Measurements from ENCODE around the gene ALLC. TPM values are rescaled to one million over a fixed set of nuclear protein-coding genes. Genes with fewer than 3 reads are reported as not detected.

The ALLC gene
- total and polyA plus RNA-seq, 2 experiments from 2014 or later = not detected

GRCh38 chr2:3655871-3656761 is 1.9 kb upstream of the ALLC start:
- no peak for TF ChIP-seq ZNF114 (CRISPR knock-in tag; IDR thresholded peaks at IDR 0.05)
- no peak for TF ChIP-seq STAT1 (IDR thresholded peaks at IDR 0.05; ENCODE audit: unreplicated experiment)
- TF ChIP-seq ETS1 (IDR thresholded peaks at IDR 0.05) = no peak
- no peak for TF ChIP-seq ZNF462 (CRISPR knock-in tag; IDR thresholded peaks at IDR 0.05)
- no peak for TF ChIP-seq NANOG (IDR thresholded peaks at IDR 0.05; ENCODE audit: borderline replicate concordance)
- TF ChIP-seq ZNF331 (CRISPR knock-in tag; IDR thresholded peaks at IDR 0.05; ENCODE audit: low read depth) = no peak
- TF ChIP-seq REST (IDR thresholded peaks at IDR 0.05; ENCODE audit: unreplicated experiment) = no peak
- no peak for TF ChIP-seq EZH2phosphoT487 (IDR thresholded peaks at IDR 0.05; ENCODE audit: unreplicated experiment)
- no peak for TF ChIP-seq CREB1 (CRISPR knock-in tag; IDR thresholded peaks at IDR 0.05; ENCODE audit: low read depth)
- TF ChIP-seq POLR2AphosphoS5 (IDR thresholded peaks at IDR 0.05; ENCODE audit: low read depth) = no peak
- H3K4me1 ChIP-seq (ENCODE audit: insufficient read depth) = no peaks in the 10 kb centered on the region; the same call in 1 of the 2 replicates

More at GRCh38 chr2:3655871-3656761, 1.9 kb upstream of the ALLC start:
- no peak overlapping the region for H3K4me3 Mint-ChIP-seq
- no peaks in the 10 kb centered on the region for H3K9me2 ChIP-seq (ENCODE audit: insufficient read depth)
- H3K36me3 ChIP-seq (ENCODE audit: insufficient read depth) = no peaks in the 10 kb centered on the region
- no peak overlapping the region for H3K4me3 ChIP-seq
- no peak overlapping the region for H2AFZ ChIP-seq
- no peaks in the 10 kb centered on the region; the same call in 1 of the 3 replicates for H3K36me3 Mint-ChIP-seq (ENCODE audit: low read depth)
- DNase-seq (ENCODE audit: low spot score) (no peak), ATAC-seq (no peak)
- no peak overlapping the region for H3K27ac ChIP-seq (ENCODE audit: low read depth)
- peaks cover 3% of the 10 kb centered on the region; the same call in 2 of the 3 replicates for H3K9me3 Mint-ChIP-seq
- 0 out of 2 replicates have a peak, but pooled peaks cover 5% of the 10 kb centered on the region for H3F3A ChIP-seq (replicated peaks; ENCODE audit: low read depth)
- H3K27ac Mint-ChIP-seq = no peak overlapping the region
- H3K4me1 Mint-ChIP-seq = peaks cover 23% of the 10 kb centered on the region
- no peaks in the 10 kb centered on the region for H4K20me1 ChIP-seq (replicated peaks; ENCODE audit: insufficient read depth)
- H3K27me3 Mint-ChIP-seq (ENCODE audit: insufficient read depth, low read depth, poor library complexity) = peaks cover 9% of the 10 kb centered on the region
- H3K79me2 ChIP-seq (replicated peaks; ENCODE audit: insufficient read depth) = no peaks in the 10 kb centered on the region
- no peak overlapping the region for H3K4me2 ChIP-seq
- 0 out of 2 replicates have a peak, but pooled peaks cover 4% of the 10 kb centered on the region for H3K27me3 ChIP-seq (ENCODE audit: insufficient read depth)

Measured in GM23338 (cell line).